HepG2 (cell line): ENCODE results near the gene SAC3D1. TPM values are rescaled to one million over a fixed set of nuclear protein-coding genes. Genes with fewer than 3 reads are reported as not detected.

Experiments
- ARID4A ChIP-seq: sonication (generic); formaldehyde crosslinking; IDR thresholded peaks from 2 replicates; pipeline ENCODE4 v1.5.0; 2020; ENCODE audit warnings: mild to moderate bottlenecking, missing genetic modification reagents, borderline replicate concordance
- CAMTA2 ChIP-seq: sonication (generic); formaldehyde crosslinking; IDR thresholded peaks from 2 replicates; pipeline ENCODE4 v1.4.0; 2020; ENCODE audit warnings: mild to moderate bottlenecking, missing genetic modification reagents, borderline replicate concordance
- DR1 ChIP-seq: sonication (generic); formaldehyde crosslinking; IDR thresholded peaks from 2 replicates; pipeline ENCODE4 v1.8.0; 2021; ENCODE audit warnings: mild to moderate bottlenecking, missing genetic modification reagents, inconsistent platforms
- ETV5 ChIP-seq: IDR thresholded peaks from 2 replicates; pipeline ENCODE4 v1.6.1; 2018; ENCODE audit warnings: missing biosample characterization, missing genetic modification reagents, inconsistent platforms, borderline replicate concordance
- GATAD2A ChIP-seq: IDR thresholded peaks from 2 replicates; pipeline ENCODE4 v1.6.1; 2016
- HNRNPL ChIP-seq: fragments of 200-400 bp; formaldehyde crosslinking; IDR thresholded peaks from 2 replicates; pipeline ENCODE4 v1.6.1; 2017; ENCODE audit warnings: mild to moderate bottlenecking, low read depth, low read length
- IKZF5 ChIP-seq: IDR thresholded peaks from 2 replicates; pipeline ENCODE4 v1.6.1; 2018; ENCODE audit warnings: missing genetic modification reagents, mild to moderate bottlenecking, missing compliant biosample characterization
- MED8 ChIP-seq: sonication (generic); formaldehyde crosslinking; IDR thresholded peaks from 2 replicates; pipeline ENCODE4 v1.8.1; 2023; ENCODE audit warnings: mild to moderate bottlenecking, missing genetic modification reagents; ENCODE audit not compliant: insufficient replicate concordance
- MLXIP ChIP-seq: sonication (generic); formaldehyde crosslinking; IDR thresholded peaks from 2 replicates; pipeline ENCODE4 v1.9.0; 2021; ENCODE audit warnings: missing genetic modification reagents, borderline replicate concordance
- NFYB ChIP-seq: sonication (generic); formaldehyde crosslinking; IDR thresholded peaks from 2 replicates; pipeline ENCODE4 v1.4.0; 2020; ENCODE audit warnings: missing genetic modification reagents
- PATZ1 ChIP-seq: sonication (generic); formaldehyde crosslinking; IDR thresholded peaks from 2 replicates; pipeline ENCODE4 v1.4.0; 2020; ENCODE audit warnings: missing genetic modification reagents
- POLR2AphosphoS5 ChIP-seq: IDR thresholded peaks from 2 replicates; pipeline ENCODE4 v1.6.1; 2012; ENCODE audit warnings: low read depth, low read length
- RBM39 ChIP-seq: fragments of 200-400 bp; formaldehyde crosslinking; IDR thresholded peaks from one replicate; pipeline ENCODE4 v1.6.1; 2018; ENCODE audit warnings: antibody characterized with exemption, mild to moderate bottlenecking, low read depth, low read length; ENCODE audit not compliant: poor library complexity, severe bottlenecking
- TBX3 ChIP-seq: fragments of 450-650 bp; IDR thresholded peaks from 2 replicates; pipeline ENCODE4 v1.6.1; 2017; ENCODE audit warnings: antibody characterized with exemption, mild to moderate bottlenecking, inconsistent platforms, borderline replicate concordance
- TFAP4 ChIP-seq: sonication (generic); IDR thresholded peaks from 2 replicates; pipeline ENCODE4 v1.6.1; 2016; ENCODE audit warnings: low read depth, borderline replicate concordance
- ZBTB38 ChIP-seq: sonication (generic); formaldehyde crosslinking; IDR thresholded peaks from 2 replicates; pipeline ENCODE4 v1.5.1; 2020; ENCODE audit warnings: mild to moderate bottlenecking, missing genetic modification reagents
- ZFX ChIP-seq: sonication (generic); formaldehyde crosslinking; IDR thresholded peaks from 2 replicates; pipeline ENCODE4 v1.4.0; 2020; ENCODE audit warnings: mild to moderate bottlenecking, low read depth, missing genetic modification reagents, moderate library complexity
- ZNF256 ChIP-seq: sonication (generic); formaldehyde crosslinking; conservative IDR thresholded peaks from 2 replicates; pipeline ENCODE4 v1.4.0; 2020; ENCODE audit warnings: missing genetic modification reagents
- ZNF652 ChIP-seq: IDR thresholded peaks from 2 replicates; pipeline ENCODE4 v1.6.1; 2016; ENCODE audit warnings: low read depth, borderline replicate concordance
- polyA plus RNA-seq, 8 experiments: library from polyadenylated mRNA; depleted of rRNA in 3 of 8; stranded (reverse) in 7 of 8; unstranded in 1 of 8; fragments of >200 nt; fragmentation: Illumina TruSeq in 4 of 8; extraction: Trizol in 4 of 8; gene quantifications; 2 replicates each; pipeline versions ENCODE4 v1.2.1 to v1.2.3, GENCODE V29; 2011 to 2016; ENCODE audit warnings: low read depth in 4 of 8, missing spikeins in 1 of 8, mixed read lengths in 1 of 8; ENCODE audit not compliant: insufficient read depth in 1 of 8
- total RNA-seq, 5 experiments: library from RNA; depleted of rRNA; stranded (reverse); fragments of >200 nt; fragmentation: Illumina TruSeq; extraction: Trizol; gene quantifications; 2 replicates each; pipeline ENCODE4 v1.2.3, GENCODE V29; 2016; ENCODE audit warnings: low read depth in 1 of 5

SAC3D1 gene
- total and polyA plus RNA-seq, 2 of the 13 experiments (the other 11 are each of a cell fraction or from before 2014, with no cell fraction given): 7.4 to 36.3 TPM

- TF ChIP-seq ARID4A (CRISPR knock-in tag) (peak; percentile 13; the same call in 1 of the 2 replicates), ZBTB38 (CRISPR knock-in tag) (no peak), MLXIP (no peak), DR1 (no peak), NFYB (CRISPR knock-in tag) (no peak), GATAD2A (CRISPR knock-in tag) (peak; percentile 62; the same call in 1 of the 2 replicates), ZNF652 (CRISPR knock-in tag) (peak; percentile 23; the same call in 1 of the 2 replicates), PATZ1 (peak; percentile 40), POLR2AphosphoS5 (peak; percentile 42; the same call in 1 of the 2 replicates), TBX3 (peak; percentile 42; the same call in 1 of the 2 replicates), CAMTA2 (CRISPR knock-in tag) (no peak), ETV5 (CRISPR knock-in tag) (no peak), MED8 (CRISPR knock-in tag) (no peak), TFAP4 (0 out of 2 replicates have a peak, but pooled peaks have one; percentile 17), RBM39 (no peak), ZNF256 (CRISPR knock-in tag) (no peak), HNRNPL (no peak), ZFX (CRISPR knock-in tag) (0 out of 2 replicates have a peak, but pooled peaks have one; percentile 9), IKZF5 (no peak)
These were observed 42.9 kb upstream of the SAC3D1 start (continued) for GRCh38 chr11:64998141-64998540.
